IMR-90 (cell line): Measurements from ENCODE around the gene KRTDAP. TPM values are rescaled to one million over a fixed set of nuclear protein-coding genes. Genes with fewer than 3 reads are reported as not detected.

ENCODE experiments used
- ATAC-seq: fragments of 200-7000 bp; cut with Tn5 transposase; 2 replicates; pipeline ENCODE4 v1.9.1; 2020; ENCODE audit warnings: low read depth, mild to moderate bottlenecking, moderate library complexity
- BruUV-seq: library from RNA; stranded (reverse); fragments of 400-500 nt; replicated peaks from 2 replicates; lab custom pipeline; 2021; lab: Mats Ljungman, UMichigan
- CTCF ChIA-PET: fragments of 300-600 bp; formaldehyde crosslinking; extraction: SDS; loops from one replicate; lab custom pipeline; 2021; ENCODE audit warnings: antibody characterized with exemption; lab: Yijun Ruan, JAX
- POLR2A ChIA-PET: fragments of 300-600 bp; sonication (Branson Sonifier 250); formaldehyde crosslinking; loops from one replicate; lab custom pipeline; 2022; ENCODE audit warnings: antibody characterized with exemption; ENCODE audit not compliant: unreplicated experiment; lab: Charles Lee
- DNase-seq: peaks from one replicate; pipeline ENCODE4 v3.0.0; 2013
- H2AFZ ChIP-seq: replicated peaks from 2 replicates; pipeline ENCODE3; 2013; ENCODE audit warnings: low read length, mild to moderate bottlenecking; ENCODE audit not compliant: poor library complexity
- H2AK5ac ChIP-seq: 2 replicates; pipeline ENCODE4 v1.6.1; 2013; ENCODE audit warnings: low read depth, low read length, inconsistent platforms
- H2AK9ac ChIP-seq: replicated peaks from 2 replicates; pipeline ENCODE3; 2013; ENCODE audit warnings: mild to moderate bottlenecking, low read depth, low read length, moderate library complexity; ENCODE audit not compliant: poor library complexity
- H2BK120ac ChIP-seq: 2 replicates; pipeline ENCODE4 v1.6.1; 2013; ENCODE audit warnings: low read depth, low read length, inconsistent platforms
- H2BK15ac ChIP-seq: 3 replicates; pipeline ENCODE4 v1.6.1; 2013; ENCODE audit warnings: low read depth, low read length, inconsistent platforms
- H2BK20ac ChIP-seq: 2 replicates; pipeline ENCODE4 v1.6.1; 2013; ENCODE audit warnings: low read depth, mild to moderate bottlenecking, inconsistent platforms, low read length, moderate library complexity
- H2BK5ac ChIP-seq: 2 replicates; pipeline ENCODE4 v1.6.1; 2013; ENCODE audit warnings: mild to moderate bottlenecking, low read depth, low read length, inconsistent platforms; ENCODE audit not compliant: poor library complexity, severe bottlenecking
- H3K14ac ChIP-seq: replicated peaks from 2 replicates; pipeline ENCODE4 v1.6.1; 2013; ENCODE audit warnings: low read depth, low read length, inconsistent platforms
- H3K18ac ChIP-seq: 2 replicates; pipeline ENCODE4 v1.6.1; 2013; ENCODE audit warnings: low read depth, low read length, control low read depth
- H3K23ac ChIP-seq: 2 replicates; pipeline ENCODE4 v1.6.1; 2013; ENCODE audit warnings: low read depth, low read length, inconsistent platforms
- H3K27ac ChIP-seq: 2 replicates; pipeline ENCODE4 v1.5.1; 2013; ENCODE audit warnings: mild to moderate bottlenecking, control low read depth, low read length; ENCODE audit not compliant: insufficient read depth
- H3K27me3 ChIP-seq: 2 replicates; pipeline ENCODE4 v1.6.1; 2013; ENCODE audit warnings: low read length; ENCODE audit not compliant: control insufficient read depth, insufficient read depth
- H3K36me3 ChIP-seq: 2 replicates; pipeline ENCODE4 v1.6.1; 2013; ENCODE audit warnings: low read length, mixed read lengths; ENCODE audit not compliant: control insufficient read depth, insufficient read depth
- H3K4ac ChIP-seq: 2 replicates; pipeline ENCODE4 v1.6.1; 2013; ENCODE audit warnings: low read depth, low read length, inconsistent platforms
- H3K4me1 ChIP-seq: 2 replicates; pipeline ENCODE4 v1.6.1; 2013; ENCODE audit warnings: low read length, mixed read lengths; ENCODE audit not compliant: control insufficient read depth, insufficient read depth
- H3K4me2 ChIP-seq: 2 replicates; pipeline ENCODE4 v1.6.1; 2013; ENCODE audit warnings: low read depth, mild to moderate bottlenecking, control low read depth, low read length, moderate library complexity
- H3K4me3 ChIP-seq: 2 replicates; pipeline ENCODE4 v1.5.1; 2013; ENCODE audit warnings: low read depth, mild to moderate bottlenecking, control low read depth, low read length, moderate library complexity; ENCODE audit not compliant: insufficient read depth
- H3K56ac ChIP-seq: 2 replicates; pipeline ENCODE4 v1.6.1; 2013; ENCODE audit warnings: low read length, inconsistent platforms; ENCODE audit not compliant: insufficient read depth; ENCODE audit errors: extremely low read depth
- H3K79me1 ChIP-seq, 2 experiments: 2 replicates each; pipeline ENCODE4 v1.6.1; 2013; ENCODE audit warnings: low read length in 2 of 2, inconsistent platforms in 1 of 2, low read depth in 1 of 2
- H3K9ac ChIP-seq: 2 replicates; pipeline ENCODE4 v1.6.1; 2013; ENCODE audit warnings: low read depth, low read length, control low read depth
- H3K9me1 ChIP-seq: 2 replicates; pipeline ENCODE4 v1.6.1; 2013; ENCODE audit warnings: low read length, inconsistent platforms; ENCODE audit not compliant: insufficient read depth
- H3K9me3 ChIP-seq: 2 replicates; pipeline ENCODE4 v1.6.1; 2013; ENCODE audit warnings: low read length; ENCODE audit not compliant: control insufficient read depth, insufficient read depth
- H4K20me1 ChIP-seq: 2 replicates; pipeline ENCODE4 v1.6.1; 2013; ENCODE audit warnings: low read length, inconsistent platforms; ENCODE audit not compliant: insufficient read depth
- H4K5ac ChIP-seq: 2 replicates; pipeline ENCODE4 v1.6.1; 2013; ENCODE audit warnings: mild to moderate bottlenecking, low read depth, low read length, control low read depth
- H4K8ac ChIP-seq, 2 experiments: 2 replicates each; pipeline ENCODE4 v1.6.1; 2013; ENCODE audit warnings: low read depth in 2 of 2, low read length in 2 of 2, control low read depth in 1 of 2, inconsistent platforms in 1 of 2
- H4K91ac ChIP-seq: 2 replicates; pipeline ENCODE4 v1.6.1; 2013; ENCODE audit warnings: low read depth, low read length, inconsistent platforms; ENCODE audit not compliant: insufficient read depth
- BHLHE40 ChIP-seq: fragments of 150-350 bp; IDR thresholded peaks from 2 replicates; pipeline ENCODE4 v1.6.1; 2016; ENCODE audit warnings: mild to moderate bottlenecking, low read depth, low read length
- CEBPB ChIP-seq: IDR thresholded peaks from 2 replicates; pipeline ENCODE4 v1.6.1; 2012; ENCODE audit warnings: low read depth, low read length, improper control_type of control experiment
- CHD1 ChIP-seq: IDR thresholded peaks from 2 replicates; pipeline ENCODE4 v1.6.1; 2012; ENCODE audit warnings: low read depth, low read length, improper control_type of control experiment
- CTCF ChIP-seq: conservative IDR thresholded peaks from 2 replicates; pipeline ENCODE4 v1.5.1; 2012; ENCODE audit warnings: mild to moderate bottlenecking, low read depth, low read length, improper control_type of control experiment
- ELK1 ChIP-seq: fragments of 150-350 bp; IDR thresholded peaks from 2 replicates; pipeline ENCODE4 v1.6.1; 2016; ENCODE audit warnings: low read depth, mild to moderate bottlenecking, low read length, moderate library complexity, borderline replicate concordance
- FOS ChIP-seq: fragments of 150-350 bp; IDR thresholded peaks from 2 replicates; pipeline ENCODE4 v1.6.1; 2016; ENCODE audit warnings: low read depth, low read length
- MAFK ChIP-seq: IDR thresholded peaks from 2 replicates; pipeline ENCODE4 v1.6.1; 2012; ENCODE audit warnings: low read depth, low read length, improper control_type of control experiment
- MAZ ChIP-seq: IDR thresholded peaks from 2 replicates; pipeline ENCODE4 v1.6.1; 2012; ENCODE audit warnings: low read depth, mild to moderate bottlenecking, low read length, improper control_type of control experiment, moderate library complexity, borderline replicate concordance
- MXI1 ChIP-seq: IDR thresholded peaks from 2 replicates; pipeline ENCODE4 v1.6.1; 2012; ENCODE audit warnings: low read depth, mild to moderate bottlenecking, low read length, moderate library complexity, borderline replicate concordance
- NFE2L2 ChIP-seq: fragments of 150-350 bp; IDR thresholded peaks from 2 replicates; pipeline ENCODE4 v1.6.1; 2016; ENCODE audit warnings: low read depth, mild to moderate bottlenecking, low read length
- POLR2A ChIP-seq: IDR thresholded peaks from 2 replicates; pipeline ENCODE4 v1.6.1; 2012; ENCODE audit warnings: mild to moderate bottlenecking, low read depth, low read length
- RAD21 ChIP-seq: IDR thresholded peaks from 2 replicates; pipeline ENCODE4 v1.6.1; 2012; ENCODE audit warnings: low read length, improper control_type of control experiment
- RCOR1 ChIP-seq: IDR thresholded peaks from 2 replicates; pipeline ENCODE4 v1.6.1; 2012; ENCODE audit warnings: mild to moderate bottlenecking, low read length, improper control_type of control experiment; ENCODE audit not compliant: insufficient replicate concordance
- RFX5 ChIP-seq: IDR thresholded peaks from 2 replicates; pipeline ENCODE4 v1.8.0; 2012; ENCODE audit warnings: low read depth, mild to moderate bottlenecking, low read length, moderate library complexity
- SMC3 ChIP-seq: fragments of 150-350 bp; IDR thresholded peaks from 2 replicates; pipeline ENCODE4 v1.6.1; 2016; ENCODE audit warnings: low read depth, mild to moderate bottlenecking, antibody characterized with exemption, low read length, moderate library complexity
- USF2 ChIP-seq: fragments of 150-350 bp; IDR thresholded peaks from 2 replicates; pipeline ENCODE4 v1.6.1; 2017; ENCODE audit warnings: mild to moderate bottlenecking, antibody characterized with exemption, low read length, low read depth
- WGBS, 2 experiments: methylation state at CpG; one replicate each; pipeline versions ENCODE4 v1.1.5 to v1.1.7; 2013; ENCODE audit warnings: missing lambda C conversion rate in 2 of 2; ENCODE audit not compliant: insufficient read length in 1 of 2; ENCODE audit errors: extremely low coverage in 2 of 2; 5-methylcytosine and 5-hydroxymethylcytosine counted together
- dilution Hi-C: fragments of 300-500 bp; cut with HindIII; formaldehyde crosslinking; loops from one replicate; pipeline ENCODE4 v1.14.3; 2018; ENCODE audit warnings: low sequenced_read_pairs; ENCODE audit not compliant: unreplicated experiment
- in situ Hi-C: fragments of 300-500 bp; cut with MboI; formaldehyde crosslinking; loops from 3 replicates; pipeline ENCODE4 v1.14.3; 2019; ENCODE audit warnings: low sequenced_read_pairs, inconsistent platforms, mixed read lengths
- intact Hi-C: fragments of 100-400 bp; cut with micrococcal nuclease; formaldehyde crosslinking; loops from 2 replicates; pipeline ENCODE4 v1.10.0; 2022
- polyA plus RNA-seq, 3 experiments: library from polyadenylated mRNA; depleted of rRNA; stranded (reverse); fragments of >200 nt; gene quantifications; 2 replicates each; pipeline ENCODE4 v1.2.3, GENCODE V29; 2012; ENCODE audit warnings: low replicate concordance in 1 of 3
- total RNA-seq: library from RNA; depleted of rRNA; stranded (reverse); fragments of >200 nt; gene quantifications from 2 replicates; pipeline ENCODE4 v1.2.3, GENCODE V29; 2012

Gene KRTDAP
- total and polyA plus RNA-seq, 2 of the 4 experiments (the other 2 are of a cell fraction), result not detected

- Histone ChIP-seq H3K4me2 (no peak overlapping the region), H3K27ac (no peak overlapping the region), H4K5ac (no peak overlapping the region), H3K14ac (no peak overlapping the region), H2BK20ac (no peak overlapping the region), H2AK5ac (no peak overlapping the region), H2AFZ (no peak overlapping the region), H3K18ac (no peak overlapping the region), H2AK9ac (no peak overlapping the region), H3K4ac (no peak overlapping the region), H3K23ac (no peak overlapping the region), H3K56ac (no peak overlapping the region), H3K9ac (no peak overlapping the region), H3K36me3 (no peaks in the 10 kb centered on the region), H2BK5ac (no peak overlapping the region), H3K4me3 (no peak overlapping the region), H3K27me3 (peaks cover 11% of the 10 kb centered on the region), H3K4me1 (no peaks in the 10 kb centered on the region), H4K20me1 (no peaks in the 10 kb centered on the region), H2BK120ac (no peak overlapping the region), H3K9me3 (no peaks in the 10 kb centered on the region), H2BK15ac (no peak overlapping the region), H4K91ac (no peak overlapping the region), H3K9me1 (no peaks in the 10 kb centered on the region), H4K8ac (no peak overlapping the region), H3K79me1 (no peaks in the 10 kb centered on the region)
- WGBS, 2 experiments, result 100% methylated on average over 1 of the region's 5 CpGs; no CpG with 5 or more reads in 1 of the 2 experiments
- intact Hi-C loops, result no loop called here
- TF ChIP-seq RAD21 (no peak), RFX5 (no peak), SMC3 (no peak), MAZ (no peak), MAFK (no peak), FOS (no peak), BHLHE40 (no peak), MXI1 (no peak), CHD1 (no peak), POLR2A (no peak), CTCF (no peak), ELK1 (no peak), NFE2L2 (no peak), RCOR1 (no peak), USF2 (no peak), CEBPB (no peak)
- DNase-seq (no peak), ATAC-seq (no peak)
- no TSS peak for BruUV-seq
- CTCF ChIA-PET, result no interaction called here
- in situ Hi-C loops, result no loop called here
- dilution Hi-C loops, result no loop called here
- POLR2A ChIA-PET, result no interaction called here
These were observed 7.2 kb downstream of the KRTDAP start for GRCh38 chr19:35483089-35483488.
